EL (cell line): ENCODE data around the gene EGR4.

Experiments used
- DNase-seq: peaks from one replicate; pipeline ENCODE4 v3.0.0-alpha.2; 2016

EGR4 gene

GRCh38 chr2:73244580-73244979 lies 48.8 kb downstream of the EGR4 start:
- DNase-seq: no peak

DNA sequence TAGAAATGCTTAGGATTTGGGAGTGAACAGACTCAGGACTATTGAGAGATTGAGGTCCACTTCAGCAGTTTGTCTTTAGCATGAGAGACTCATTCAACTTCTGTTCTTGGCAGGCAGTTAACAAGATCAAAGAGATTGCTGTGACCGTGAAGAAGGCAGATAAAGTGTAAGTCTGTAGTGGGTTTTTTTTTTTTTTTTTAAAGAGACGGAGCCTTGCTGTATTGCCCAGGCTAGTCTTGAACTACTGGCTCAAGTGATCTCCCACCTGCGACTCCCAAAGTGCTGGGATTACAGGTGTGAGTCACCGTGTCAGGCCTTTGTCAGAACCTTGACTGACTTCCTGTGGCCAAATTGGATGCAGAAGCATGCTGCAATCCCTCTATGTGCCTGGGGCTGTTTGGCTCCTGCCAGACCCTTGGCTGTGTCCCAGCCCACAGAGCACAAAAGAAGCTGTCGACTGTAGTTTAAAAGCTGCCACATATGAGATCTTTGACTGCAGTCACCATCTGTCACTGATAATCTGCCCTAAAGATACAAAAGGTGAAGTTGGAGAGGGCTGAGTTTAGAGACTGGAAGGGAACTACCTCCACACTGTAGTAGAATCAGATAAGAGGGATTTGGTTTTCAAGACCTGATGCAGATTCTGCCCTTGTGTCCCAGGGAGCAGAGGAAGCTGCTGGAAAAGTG lies 49.3 kb downstream of the EGR4 start:
- DNase-seq: peak; percentile 82
